HCT116 (cell line): ENCODE results near the gene COL18A1. TPM values are rescaled to one million over a fixed set of nuclear protein-coding genes. Genes with fewer than 3 reads are reported as not detected.

Source experiments
- ATAC-seq: fragments of 200-7000 bp; cut with Tn5 transposase; 2 replicates; pipeline ENCODE4 v1.9.1; 2020; ENCODE audit warnings: mild to moderate bottlenecking, moderate library complexity
- BruUV-seq: library from RNA; stranded (reverse); fragments of 400-500 nt; replicated peaks from 2 replicates; lab custom pipeline; 2021; lab: Mats Ljungman, UMichigan
- CTCF ChIA-PET: fragments of 300-600 bp; sonication (Branson Sonifier 250); formaldehyde crosslinking; loops from one replicate; lab custom pipeline; 2021; ENCODE audit warnings: antibody characterized with exemption; lab: Charles Lee
- POLR2A ChIA-PET: fragments of 300-600, 350-600 bp; sonication (Branson Sonifier 250); formaldehyde crosslinking; loops from one replicate; lab custom pipeline; 2021; ENCODE audit warnings: antibody characterized with exemption; lab: Charles Lee
- RAD21 ChIA-PET, 2 experiments: fragments of 300-600 bp; sonication (Branson Sonifier 250); formaldehyde crosslinking; loops; one replicate each; lab custom pipeline; 2023; ENCODE audit warnings: low total read pairs in 2 of 2; ENCODE audit not compliant: uncharacterized antibody in 2 of 2, unreplicated experiment in 2 of 2, low non-redundant PET in 1 of 2; lab: Charles Lee
- DNase-seq: peaks from one replicate; pipeline ENCODE4 v3.0.0-alpha.2; 2010; ENCODE audit warnings: low read depth, low spot score
- H2AFZ ChIP-seq: fragments of 200-600 bp; shearing (Covaris generic), sonication (generic); 2 replicates; pipeline ENCODE4 v1.6.1; 2017; ENCODE audit warnings: low read depth, mixed run types, mixed read lengths, antibody characterized with exemption, low read length; ENCODE audit not compliant: poor library complexity, severe bottlenecking
- H3K27ac ChIP-seq: 2 replicates; pipeline ENCODE4 v1.5.1; 2012; ENCODE audit warnings: low read depth, low read length
- H3K27me3 ChIP-seq: fragments of 200-600 bp; sonication (generic); 2 replicates; pipeline ENCODE4 v1.6.1; 2016; ENCODE audit warnings: mixed run types, low read length, mixed read lengths; ENCODE audit not compliant: insufficient read depth
- H3K36me3 ChIP-seq, 2 experiments: fragments of 200-500 bp in 1 of 2; fragments of 200-600 bp in 1 of 2; sonication (Bioruptor generic) in 1 of 2; sonication (generic) in 1 of 2; 2 replicates each; pipeline versions ENCODE4 v1.5.1 to v1.6.1; 2014 to 2016; ENCODE audit warnings: low read length in 2 of 2, inconsistent platforms in 1 of 2, mixed read lengths in 1 of 2, mixed run types in 1 of 2; ENCODE audit not compliant: insufficient read depth in 2 of 2, control insufficient read depth in 1 of 2
- H3K4me1 ChIP-seq, 2 experiments: fragments of 200-600 bp in 1 of 2; sonication (generic) in 1 of 2; 2 replicates each; pipeline versions ENCODE4 v1.5.1 to v1.6.1; 2012 to 2017; ENCODE audit warnings: low read length in 2 of 2, inconsistent platforms in 1 of 2, mild to moderate bottlenecking in 1 of 2, mixed read lengths in 1 of 2, mixed run types in 1 of 2, moderate library complexity in 1 of 2; ENCODE audit not compliant: insufficient read depth in 2 of 2, control insufficient read depth in 1 of 2
- H3K4me2 ChIP-seq: fragments of 200-600 bp; sonication (generic); 2 replicates; pipeline ENCODE4 v1.6.1; 2017; ENCODE audit warnings: mixed run types, low read length, mixed read lengths
- H3K4me3 ChIP-seq, 2 experiments: fragments of 200-600 bp in 1 of 2; sonication (generic) in 1 of 2; replicated peaks in 1 of 2; 2 replicates each; pipeline ENCODE4 v1.5.1; 2011 to 2016; ENCODE audit warnings: low read length in 2 of 2, control low read depth in 1 of 2, low read depth in 1 of 2, mild to moderate bottlenecking in 1 of 2, mixed read lengths in 1 of 2, mixed run types in 1 of 2
- H3K79me2 ChIP-seq: fragments of 200-600 bp; sonication (generic); 2 replicates; pipeline ENCODE4 v1.6.1; 2017; ENCODE audit warnings: mild to moderate bottlenecking, mixed run types, low read length, moderate library complexity, mixed read lengths; ENCODE audit not compliant: insufficient read depth
- H3K9ac ChIP-seq: fragments of 200-600 bp; sonication (generic); 2 replicates; pipeline ENCODE4 v1.6.1; 2016; ENCODE audit warnings: low read length, mixed read lengths
- H3K9me2 ChIP-seq: fragments of 200-600 bp; sonication (generic), shearing (Covaris generic); 2 replicates; pipeline ENCODE4 v1.6.1; 2017; ENCODE audit warnings: mixed run types, mild to moderate bottlenecking, moderate library complexity; ENCODE audit not compliant: insufficient read depth
- H3K9me3 ChIP-seq, 2 experiments: fragments of 200-500 bp in 1 of 2; fragments of 200-600 bp in 1 of 2; sonication (Bioruptor generic) in 1 of 2; sonication (generic) in 1 of 2; 2 replicates each; pipeline ENCODE4 v1.6.1; 2014 to 2017; ENCODE audit warnings: low read length in 2 of 2, mixed read lengths in 2 of 2, inconsistent platforms in 1 of 2, low read depth in 1 of 2, mild to moderate bottlenecking in 1 of 2, mixed run types in 1 of 2, moderate library complexity in 1 of 2; ENCODE audit not compliant: control insufficient read depth in 1 of 2, insufficient read depth in 1 of 2
- H4K20me1 ChIP-seq: fragments of 200-600 bp; sonication (generic), shearing (Covaris generic); 2 replicates; pipeline ENCODE4 v1.6.1; 2017; ENCODE audit warnings: mixed run types, mild to moderate bottlenecking, moderate library complexity; ENCODE audit not compliant: insufficient read depth
- CTCF ChIP-seq, 3 experiments: fragments of 200-600 bp in 1 of 3; sonication (generic) in 1 of 3; IDR thresholded peaks in 2 of 3; conservative IDR thresholded peaks in 1 of 3; 2 replicates each; pipeline ENCODE4 v1.5.1; 2012 to 2017; ENCODE audit warnings: low read depth in 2 of 3, low read length in 2 of 3, antibody characterized with exemption in 1 of 3, borderline replicate concordance in 1 of 3, control low read depth in 1 of 3, mild to moderate bottlenecking in 1 of 3, mixed read lengths in 1 of 3, mixed run types in 1 of 3, moderate library complexity in 1 of 3; ENCODE audit not compliant: insufficient read depth in 1 of 3
- ELF1 ChIP-seq: IDR thresholded peaks from 2 replicates; pipeline ENCODE4 v1.6.1; 2012; ENCODE audit warnings: low read depth, borderline replicate concordance
- EZH2 ChIP-seq: fragments of 200-600 bp; sonication (generic); IDR thresholded peaks from 2 replicates; pipeline ENCODE4 v1.6.1; 2017; ENCODE audit warnings: antibody characterized with exemption, mixed run types
- JUND ChIP-seq: IDR thresholded peaks from 2 replicates; pipeline ENCODE4 v1.6.1; 2012
- MAX ChIP-seq: IDR thresholded peaks from 2 replicates; pipeline ENCODE4 v1.6.1; 2012
- POLR2AphosphoS5 ChIP-seq: IDR thresholded peaks from 2 replicates; pipeline ENCODE4 v1.6.1; 2011; ENCODE audit warnings: mild to moderate bottlenecking, low read depth, low read length, moderate library complexity
- REST ChIP-seq: IDR thresholded peaks from 2 replicates; pipeline ENCODE4 v1.6.1; 2012; ENCODE audit warnings: low read depth
- SIN3A ChIP-seq: IDR thresholded peaks from 2 replicates; pipeline ENCODE4 v1.6.1; 2012; ENCODE audit warnings: low read depth
- ZBTB33 ChIP-seq: IDR thresholded peaks from 2 replicates; pipeline ENCODE4 v1.6.1; 2011; ENCODE audit warnings: mild to moderate bottlenecking, low read length, moderate library complexity; ENCODE audit not compliant: insufficient replicate concordance; ENCODE audit errors: extremely low read depth
- intact Hi-C: fragments of 100-400 bp; cut with micrococcal nuclease; formaldehyde crosslinking; loops from 2 replicates; pipeline ENCODE4 v1.10.0; 2022
- total RNA-seq: library from RNA; stranded (reverse); gene quantifications from one replicate; pipeline ENCODE4 v1.2.1, GENCODE V29; 2021; ENCODE audit not compliant: unreplicated experiment

Gene COL18A1
- total RNA-seq, 1 experiment from 2014 or later, result 59.5 TPM

GRCh38 chr21:45461806-45462341 is 56.9 kb downstream of the COL18A1 start:
- Histone ChIP-seq H3K4me1 (peaks cover 3 to 13% of the 10 kb centered on the region in 2 experiments; a peak in 2 of 4 replicates), H3K9me3 (no peaks in the 10 kb centered on the region), H3K4me3 (no peak overlapping the region), H4K20me1 (no peaks in the 10 kb centered on the region), H2AFZ (no peak overlapping the region), H3K79me2 (no peaks in the 10 kb centered on the region), H3K27ac (no peak overlapping the region), H3K9me2 (no peaks in the 10 kb centered on the region), H3K27me3 (no peaks in the 10 kb centered on the region), H3K9ac (no peak overlapping the region), H3K36me3 (no peaks in the 10 kb centered on the region), H3K4me2 (no peak overlapping the region)
- no peak for ATAC-seq
- TF ChIP-seq ZBTB33 (no peak), CTCF (IDR thresholded peaks at IDR 0.05 in 2 of 3, conservative IDR thresholded peaks at IDR 0.05 in 1 of 3; ENCODE audit: borderline replicate concordance in 1 of 3, insufficient read depth in 1 of 3, low read depth in 2 of 3, low read length in 2 of 3) (no peak), MAX (no peak), JUND (no peak), REST (no peak), SIN3A (no peak), ELF1 (no peak), POLR2AphosphoS5 (no peak), EZH2 (no peak)
- DNase-seq, result no peak
- RAD21 ChIA-PET, result no interaction called here
- CTCF ChIA-PET, result no interaction called here
- POLR2A ChIA-PET, result no interaction called here
- intact Hi-C loops, result no loop called here
- BruUV-seq, result no TSS peak
